NOMO-1 treated with DMSO at 0.1 percent for 48 hours (cell line): Measurements from ENCODE around the gene IFI27L1.

Source experiments
- DNase-seq: peaks from one replicate; lab custom pipeline; 2025; ENCODE audit not compliant: unreplicated experiment; lab: John Stamatoyannopoulos, UW

IFI27L1 gene

GRCh38 chr14:94129758-94130414, 48.8 kb downstream of the IFI27L1 start:
- no peak for DNase-seq

GRCh38 chr14:94132285-94132887, 51.3 kb downstream of the IFI27L1 start:
- DNase-seq = peak; percentile 66

GRCh38 chr14:94135476-94135875, 54.4 kb downstream of the IFI27L1 start:
- DNase-seq = no peak

- DNase-seq = peak; percentile 64
Measured at GRCh38 chr14:94136575-94137331, 55.6 kb downstream of the IFI27L1 start.

- no peak for DNase-seq
Measured at GRCh38 chr14:94138251-94138650, 57.1 kb downstream of the IFI27L1 start.

GRCh38 chr14:94139006-94139405, 57.9 kb downstream of the IFI27L1 start:
- DNase-seq = no peak

GRCh38 chr14:94139421-94139820, 58.3 kb downstream of the IFI27L1 start:
- DNase-seq = no peak

- no peak for DNase-seq
Measured at GRCh38 chr14:94142247-94142646, 61.1 kb downstream of the IFI27L1 start.

GRCh38 chr14:94142836-94143235, 61.7 kb downstream of the IFI27L1 start:
- DNase-seq = no peak

GRCh38 chr14:94143239-94143638, 62.1 kb downstream of the IFI27L1 start:
- DNase-seq = no peak

- no peak for DNase-seq
Measured at GRCh38 chr14:94143711-94144110, 62.6 kb downstream of the IFI27L1 start.

- peak; percentile 21 for DNase-seq
Measured at GRCh38 chr14:94144765-94145164, 63.7 kb downstream of the IFI27L1 start.

GRCh38 chr14:94145902-94146527, 64.9 kb downstream of the IFI27L1 start:
- DNase-seq = peak; percentile 10
